HepG2 (cell line): Measurements from ENCODE around the gene ACACA. TPM values are rescaled to one million over a fixed set of nuclear protein-coding genes. Genes with fewer than 3 reads are reported as not detected.
A peak's percentile ranks its signal among the peaks of the same experiment; 100 is the strongest.

Experiments
- BORCS8-MEF2B ChIP-seq: sonication (generic); formaldehyde crosslinking; IDR thresholded peaks from 2 replicates; pipeline ENCODE4 v1.8.0; 2022; ENCODE audit warnings: mild to moderate bottlenecking, missing genetic modification reagents
- EED ChIP-seq: sonication (generic); formaldehyde crosslinking; IDR thresholded peaks from 2 replicates; pipeline ENCODE4 v1.5.0; 2020; ENCODE audit warnings: mild to moderate bottlenecking, missing genetic modification reagents
- ELF1 ChIP-seq: sonication (generic); formaldehyde crosslinking; IDR thresholded peaks from 2 replicates; pipeline ENCODE4 v1.4.0; 2020; ENCODE audit warnings: missing genetic modification reagents
- HMGXB3 ChIP-seq: sonication (generic); formaldehyde crosslinking; IDR thresholded peaks from 2 replicates; pipeline ENCODE4 v1.4.0; 2020; ENCODE audit warnings: missing genetic modification reagents, borderline replicate concordance
- MLLT10 ChIP-seq: sonication (generic); formaldehyde crosslinking; IDR thresholded peaks from 2 replicates; pipeline ENCODE4 v1.4.0; 2020; ENCODE audit warnings: missing genetic modification reagents
- RBM22 ChIP-seq: fragments of 200-400 bp; formaldehyde crosslinking; optimal IDR thresholded peaks from 2 replicates; pipeline ENCODE3; 2017; ENCODE audit warnings: mild to moderate bottlenecking, low read length, moderate library complexity
- SNAI1 ChIP-seq: sonication (generic); formaldehyde crosslinking; IDR thresholded peaks from 2 replicates; pipeline ENCODE4 v1.5.0; 2020; ENCODE audit warnings: mild to moderate bottlenecking, missing genetic modification reagents, borderline replicate concordance
- TEAD3 ChIP-seq: optimal IDR thresholded peaks from 2 replicates; pipeline ENCODE3; 2016; ENCODE audit warnings: borderline replicate concordance
- TRAFD1 ChIP-seq: sonication (generic); formaldehyde crosslinking; IDR thresholded peaks from 2 replicates; pipeline ENCODE4 v1.5.1; 2020; ENCODE audit warnings: missing genetic modification reagents, mild to moderate bottlenecking, borderline replicate concordance
- YY1 ChIP-seq: IDR thresholded peaks from 2 replicates; pipeline ENCODE4 v1.6.1; 2011; ENCODE audit warnings: low read length, low read depth, moderate library complexity, mild to moderate bottlenecking; ENCODE audit not compliant: insufficient read depth, insufficient replicate concordance
- ZBTB1 ChIP-seq: sonication (generic); formaldehyde crosslinking; IDR thresholded peaks from 2 replicates; pipeline ENCODE4 v1.4.0; 2020; ENCODE audit warnings: missing genetic modification reagents, borderline replicate concordance
- ZNF121 ChIP-seq: sonication (generic); formaldehyde crosslinking; IDR thresholded peaks from 2 replicates; pipeline ENCODE4 v1.5.0; 2020; ENCODE audit warnings: mild to moderate bottlenecking, missing genetic modification reagents
- ZNF225 ChIP-seq: sonication (generic); formaldehyde crosslinking; IDR thresholded peaks from 2 replicates; pipeline ENCODE4 v1.4.0; 2020; ENCODE audit warnings: mild to moderate bottlenecking, missing genetic modification reagents
- ZNF274 ChIP-seq: sonication (generic); formaldehyde crosslinking; IDR thresholded peaks from 2 replicates; pipeline ENCODE4 v1.5.1; 2020; ENCODE audit warnings: mild to moderate bottlenecking, missing genetic modification reagents
- ZNF441 ChIP-seq: sonication (generic); formaldehyde crosslinking; IDR thresholded peaks from 2 replicates; pipeline ENCODE4 v1.7.0; 2021; ENCODE audit warnings: missing genetic modification reagents, borderline replicate concordance
- ZNF451 ChIP-seq: sonication (generic); formaldehyde crosslinking; IDR thresholded peaks from 2 replicates; pipeline ENCODE4 v1.5.0; 2020; ENCODE audit warnings: mild to moderate bottlenecking, missing genetic modification reagents
- ZNF547 ChIP-seq: sonication (generic); formaldehyde crosslinking; IDR thresholded peaks from 2 replicates; pipeline ENCODE4 v1.5.1; 2020; ENCODE audit warnings: mild to moderate bottlenecking, missing genetic modification reagents
- ZNF776 ChIP-seq: sonication (generic); formaldehyde crosslinking; IDR thresholded peaks from 2 replicates; pipeline ENCODE4 v1.4.0; 2020; ENCODE audit warnings: mild to moderate bottlenecking, missing genetic modification reagents
- polyA plus RNA-seq, 8 experiments: library from polyadenylated mRNA; depleted of rRNA in 3 of 8; stranded (reverse) in 7 of 8; unstranded in 1 of 8; fragments of >200 nt; fragmentation: Illumina TruSeq in 4 of 8; extraction: Trizol in 4 of 8; gene quantifications; 2 replicates each; pipeline versions ENCODE4 v1.2.1 to v1.2.3, GENCODE V29; 2011 to 2016; ENCODE audit warnings: low read depth in 4 of 8, missing spikeins in 1 of 8, mixed read lengths in 1 of 8; ENCODE audit not compliant: insufficient read depth in 1 of 8
- total RNA-seq, 5 experiments: library from RNA; depleted of rRNA; stranded (reverse); fragments of >200 nt; fragmentation: Illumina TruSeq; extraction: Trizol; gene quantifications; 2 replicates each; pipeline ENCODE4 v1.2.3, GENCODE V29; 2016; ENCODE audit warnings: low read depth in 1 of 5

The ACACA gene
- total and polyA plus RNA-seq, 2 of the 13 experiments (the other 11 are each of a cell fraction or from before 2014, with no cell fraction given): 39.2 to 47.2 TPM

- no peak; the same call in 1 of the 2 replicates for TF ChIP-seq HMGXB3 (CRISPR knock-in tag)
- TF ChIP-seq ZNF451: 0 out of 2 replicates have a peak, but pooled peaks have one; percentile 41
- TF ChIP-seq TEAD3 (CRISPR knock-in tag): no peak
- peak; percentile 76; the same call in 1 of the 2 replicates for TF ChIP-seq EED (CRISPR knock-in tag)
- TF ChIP-seq TRAFD1 (CRISPR knock-in tag): no peak
- no peak for TF ChIP-seq MLLT10 (CRISPR knock-in tag)
- peak; percentile 53; the same call in 1 of the 2 replicates for TF ChIP-seq ZNF547 (CRISPR knock-in tag)
- TF ChIP-seq ZNF274: 0 out of 2 replicates have a peak, but pooled peaks have one; percentile 31
- no peak for TF ChIP-seq RBM22
- peak; percentile 66 for TF ChIP-seq BORCS8-MEF2B (CRISPR knock-in tag)
- TF ChIP-seq ELF1: 0 out of 2 replicates have a peak, but pooled peaks have one; percentile 22
- TF ChIP-seq ZBTB1 (CRISPR knock-in tag): no peak
- peak; percentile 61 for TF ChIP-seq YY1
- peak; percentile 41; the same call in 1 of the 2 replicates for TF ChIP-seq ZNF121 (CRISPR knock-in tag)
- TF ChIP-seq ZNF776 (CRISPR knock-in tag): 0 out of 2 replicates have a peak, but pooled peaks have one; percentile 56
- peak; percentile 87 for TF ChIP-seq ZNF225 (CRISPR knock-in tag)
- TF ChIP-seq ZNF441: 0 out of 2 replicates have a peak, but pooled peaks have one; percentile 51
- peak; percentile 91; the same call in 1 of the 2 replicates for TF ChIP-seq SNAI1 (CRISPR knock-in tag)
Measured at GRCh38 chr17:37358830-37359681, 47.6 kb downstream of the ACACA start (continued).
